HG02571 (cell line): Measurements from ENCODE around the gene ALAD.
"Not testable (repeated sequence)": the region's sequence is repeated elsewhere in the genome, so short reads cannot be mapped to it uniquely, and the experiment has no call there.

ENCODE experiments used
- ATAC-seq: cut with Tn5 transposase; IDR thresholded peaks from one replicate; pipeline ENCODE4 v1.9.1; 2021; ENCODE audit warnings: mild to moderate bottlenecking, moderate library complexity; ENCODE audit not compliant: unreplicated experiment

The ALAD gene

DNA sequence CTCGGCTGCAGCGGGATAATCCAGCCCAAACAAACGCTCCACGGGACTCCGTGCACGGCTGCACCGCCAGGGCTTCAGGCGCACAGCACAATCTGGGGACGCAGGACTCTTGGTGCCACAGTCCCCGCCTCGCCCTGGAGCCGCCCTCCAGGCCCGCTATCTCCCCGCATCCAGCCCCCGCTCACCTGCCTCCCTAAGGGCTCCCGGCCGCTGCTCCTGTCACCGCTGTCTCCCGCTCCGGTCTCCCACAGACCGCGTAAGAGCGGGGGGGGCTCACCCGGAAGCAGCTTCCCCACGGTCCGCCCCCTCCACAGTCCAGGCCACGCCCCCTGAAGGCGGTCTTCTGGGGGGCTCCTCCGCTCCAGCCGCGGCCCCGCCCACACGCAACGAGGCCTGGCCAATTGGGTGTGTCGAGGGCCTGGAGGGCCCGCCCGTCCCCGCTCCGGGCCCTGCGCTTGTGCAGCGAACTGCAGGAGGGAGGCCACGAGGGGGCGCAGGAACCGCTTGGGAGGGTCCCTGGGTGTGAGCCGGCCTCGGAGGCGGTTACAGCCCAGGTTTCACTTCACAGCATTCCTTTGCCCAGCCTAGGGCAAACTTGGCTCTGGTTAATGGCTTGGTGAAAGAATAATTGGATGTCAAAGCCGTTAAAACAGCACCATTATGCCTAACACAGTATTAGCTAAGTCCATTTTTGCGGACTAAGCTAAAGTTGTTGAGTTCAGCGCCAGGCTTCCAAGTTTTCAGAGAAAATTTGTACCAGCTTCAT, at the start of gene ALAD:
Gene ALAD, minus strand, starts transcription at position 258 of the 766 bp plus-strand sequence. CDS start 7,725 bp downstream, outside the sequence.
- peak; percentile 99 for ATAC-seq

DNA sequence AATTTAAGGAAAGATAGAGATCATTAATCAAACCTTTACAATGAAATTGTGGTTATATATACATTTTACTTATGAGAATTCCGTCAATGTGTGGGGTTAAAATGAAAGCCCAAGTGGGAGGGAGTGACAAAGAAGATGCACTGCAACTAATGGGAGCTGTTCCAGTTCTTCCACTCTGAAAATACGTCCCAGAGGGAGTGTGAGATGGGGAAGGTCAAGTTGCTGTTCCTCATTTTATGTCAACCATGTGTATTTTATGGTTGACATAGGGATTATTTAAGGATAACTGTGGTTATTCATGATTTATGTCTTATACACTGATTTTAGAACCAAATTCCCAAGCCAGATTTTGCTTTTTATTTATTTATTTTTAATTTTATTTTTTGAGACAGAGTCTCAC, 48.3 kb upstream of the ALAD start:
- ATAC-seq, result no peak

DNA sequence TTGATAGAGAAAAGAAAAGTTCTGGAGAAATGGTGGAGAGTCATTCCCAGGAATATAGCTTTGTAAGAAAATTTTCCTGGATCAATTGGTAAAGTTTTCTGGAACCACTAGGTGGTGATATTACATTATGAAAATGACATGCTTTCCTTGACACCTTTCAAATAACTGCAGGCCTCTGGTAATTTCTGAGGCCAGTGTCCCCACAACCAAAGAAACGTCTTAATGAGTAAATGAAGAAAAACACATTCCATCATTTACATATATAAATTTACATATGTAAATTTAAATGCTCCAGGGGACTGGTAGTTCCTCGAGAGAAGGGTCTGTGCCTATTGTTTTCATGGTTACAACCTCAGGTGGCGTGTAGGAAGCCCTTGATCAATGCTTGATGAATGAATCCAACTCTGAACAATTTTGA, 45.2 kb upstream of the ALAD start:
- no peak for ATAC-seq

DNA sequence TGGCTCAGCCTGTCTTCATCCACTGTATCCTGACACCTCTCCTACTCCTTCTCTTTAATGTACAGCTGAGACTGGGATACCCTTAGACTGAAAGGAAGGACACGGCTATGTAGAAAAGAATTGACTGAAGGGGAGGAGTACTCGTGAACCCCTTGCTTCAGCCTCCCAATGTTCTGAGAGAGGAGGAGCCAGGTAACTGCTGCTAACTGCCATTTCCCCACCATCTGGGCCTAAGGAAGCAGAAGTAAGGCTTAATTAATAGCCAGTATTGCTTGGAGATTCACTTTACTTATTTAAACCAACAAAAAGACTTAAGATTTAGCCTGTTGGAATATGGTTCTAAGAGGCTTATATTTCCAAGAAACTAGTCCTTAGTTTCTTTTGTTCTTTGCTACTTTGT, 43.7 kb upstream of the ALAD start:
- ATAC-seq, result no peak

DNA sequence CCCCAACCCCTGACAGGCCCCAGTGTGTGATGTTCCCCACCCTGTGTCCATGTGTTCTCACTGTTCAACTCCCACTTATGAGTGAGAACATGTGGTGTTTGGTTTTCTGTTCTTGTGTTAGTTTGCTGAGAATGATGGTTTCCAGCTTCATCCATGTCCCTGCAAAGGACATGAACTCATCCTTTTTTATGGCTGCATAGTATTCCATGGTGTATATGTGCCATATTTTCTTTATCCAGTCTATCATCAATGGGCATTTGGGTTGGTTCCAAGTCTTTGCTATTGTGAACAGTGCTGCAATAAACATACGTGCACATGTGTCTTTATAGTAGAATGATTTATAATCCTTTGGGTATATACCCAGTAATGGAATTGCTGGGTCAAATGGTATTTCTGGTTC, 36.6 kb upstream of the ALAD start:
- ATAC-seq, result not testable (repeated sequence)

DNA sequence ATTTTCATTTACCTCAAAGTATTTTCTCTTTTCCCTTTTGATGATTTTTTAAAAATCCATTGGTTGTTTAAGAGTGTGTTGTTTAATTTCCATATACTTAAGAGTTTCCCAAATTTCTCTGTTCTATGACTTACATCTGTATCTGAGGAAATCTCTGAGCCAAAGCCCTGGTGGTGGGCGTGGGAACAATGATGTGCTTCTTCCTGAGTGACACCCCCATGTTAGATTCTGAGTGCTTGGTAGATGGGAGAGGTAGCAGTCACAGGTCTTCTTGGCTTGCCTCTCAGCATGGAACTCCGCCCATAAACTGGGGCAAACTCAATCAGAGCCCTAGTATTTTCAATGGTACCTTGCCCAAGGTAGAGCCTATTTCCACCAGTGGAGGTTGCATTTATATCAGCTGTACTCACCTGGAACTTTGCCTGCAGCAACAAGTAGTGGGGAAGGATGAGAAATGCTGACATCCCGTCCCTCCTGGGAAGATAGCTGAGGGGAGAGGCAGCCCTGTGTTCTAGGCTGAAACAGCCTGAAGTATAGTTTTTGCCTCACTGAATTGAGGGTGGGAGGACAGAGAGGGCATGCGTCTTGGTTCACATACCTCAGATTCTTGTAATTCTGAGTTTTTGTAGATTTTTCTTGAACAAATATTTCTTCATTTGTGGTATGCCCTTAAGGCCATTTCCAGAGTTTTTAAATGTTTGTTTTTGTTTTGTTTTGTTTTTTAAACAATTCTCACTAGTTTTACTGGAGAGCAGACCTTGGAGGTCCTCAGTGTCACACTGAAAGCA, 35.8 kb upstream of the ALAD start:
- no peak for ATAC-seq

DNA sequence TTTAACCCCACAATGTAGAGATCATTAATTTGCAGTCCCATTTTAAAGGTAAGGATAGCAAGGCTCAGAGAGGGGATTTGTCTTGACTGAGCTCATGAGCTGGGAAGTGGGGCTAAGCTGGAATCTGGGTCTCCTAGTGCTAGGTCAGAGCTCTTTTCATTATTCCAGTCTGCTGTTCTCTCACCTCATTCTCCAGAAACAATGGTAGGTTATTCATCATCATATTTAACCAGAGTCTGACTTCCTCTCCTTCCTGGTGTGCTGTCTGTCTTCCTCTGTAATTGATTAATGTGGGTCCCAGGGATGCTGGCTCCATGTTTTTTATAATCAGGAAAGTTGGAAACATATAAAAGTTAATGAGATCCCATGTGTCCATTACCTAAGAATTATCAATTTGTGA, 30.1 kb upstream of the ALAD start:
- ATAC-seq, result no peak

DNA sequence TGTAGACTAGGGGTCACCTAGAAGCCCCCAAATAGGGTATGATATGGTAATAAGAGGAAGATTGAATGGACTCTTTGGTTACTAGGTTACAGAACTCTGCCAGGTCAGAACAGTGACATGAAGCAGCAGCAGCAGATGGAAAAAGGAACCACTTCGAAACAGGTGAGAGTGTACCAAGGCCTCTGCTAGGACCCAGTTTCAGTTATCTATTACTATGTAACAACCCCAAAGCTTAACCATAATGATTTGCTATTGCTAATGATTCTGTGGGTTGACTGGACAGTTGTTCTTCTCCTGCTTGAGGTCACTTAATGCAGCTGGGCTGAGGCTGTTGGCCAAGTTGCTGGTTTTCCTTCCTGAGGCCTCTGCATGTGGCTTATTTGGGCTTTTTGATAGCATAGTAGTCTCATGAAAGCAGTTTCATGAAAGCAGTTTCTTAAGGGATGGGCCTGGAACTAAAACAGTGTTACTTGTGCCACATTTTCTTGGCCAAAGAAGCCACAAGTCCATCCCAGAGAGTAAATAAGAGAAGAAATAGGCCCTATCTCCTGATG, 27.1 kb upstream of the ALAD start:
- no peak for ATAC-seq

DNA sequence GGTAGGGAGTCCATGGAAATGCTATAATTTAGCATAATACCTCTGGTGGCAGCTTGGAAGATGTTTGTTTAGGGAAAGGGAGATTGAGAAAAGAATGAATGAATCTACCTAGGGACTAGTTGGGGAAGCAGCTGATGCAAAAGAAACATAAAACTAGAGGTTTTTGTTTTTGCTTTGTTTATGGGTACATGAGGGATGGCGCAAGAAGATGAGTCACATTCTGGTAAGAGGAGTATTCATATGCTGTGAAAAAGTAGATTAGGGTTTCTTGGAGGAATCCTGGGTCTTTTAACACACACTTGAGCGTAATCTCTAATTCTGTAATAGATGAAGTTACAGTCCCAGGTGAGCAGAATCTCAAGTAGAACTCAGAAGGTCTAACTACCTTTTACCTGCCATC, 26.5 kb upstream of the ALAD start:
- no peak for ATAC-seq

DNA sequence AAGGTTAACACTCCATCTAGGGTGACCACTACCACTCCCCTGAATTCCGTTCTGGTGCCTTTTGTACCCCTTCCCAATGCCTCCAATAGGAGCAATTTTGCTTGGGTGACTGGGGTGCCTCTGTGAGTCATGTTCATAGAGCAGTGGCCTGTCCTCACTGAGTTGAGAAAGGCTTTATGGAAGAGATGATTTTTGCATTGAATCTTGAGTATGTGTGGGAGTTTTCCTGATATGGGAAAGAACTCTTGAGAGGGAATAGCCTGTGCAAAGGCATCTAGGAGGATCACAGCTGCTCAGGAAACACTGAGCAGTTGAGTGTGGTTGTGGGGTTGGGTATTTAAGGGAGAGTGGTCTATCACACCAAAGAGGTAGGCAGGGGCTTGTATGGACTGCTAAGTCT, 25.6 kb upstream of the ALAD start:
- ATAC-seq, result no peak

DNA sequence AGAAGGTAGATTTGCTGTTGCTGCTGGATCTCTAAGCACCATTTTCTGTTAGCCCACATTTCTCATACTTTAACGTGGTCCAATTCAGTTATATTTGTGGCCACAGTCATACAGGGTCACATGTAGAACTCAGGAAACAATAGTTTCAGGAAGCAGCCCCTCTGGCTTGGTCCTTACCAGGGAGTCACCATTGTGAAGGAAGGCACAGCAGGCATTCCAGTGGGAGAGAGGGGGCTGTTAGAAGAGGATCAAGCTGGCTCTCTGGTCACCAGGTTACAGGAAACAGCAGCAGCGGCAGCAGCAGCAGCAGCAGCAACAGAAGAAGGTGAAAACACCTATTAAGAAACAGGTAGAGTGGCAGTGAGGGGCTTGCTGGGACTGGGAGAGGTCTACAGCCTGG, 24.0 kb upstream of the ALAD start:
- ATAC-seq, result no peak

DNA sequence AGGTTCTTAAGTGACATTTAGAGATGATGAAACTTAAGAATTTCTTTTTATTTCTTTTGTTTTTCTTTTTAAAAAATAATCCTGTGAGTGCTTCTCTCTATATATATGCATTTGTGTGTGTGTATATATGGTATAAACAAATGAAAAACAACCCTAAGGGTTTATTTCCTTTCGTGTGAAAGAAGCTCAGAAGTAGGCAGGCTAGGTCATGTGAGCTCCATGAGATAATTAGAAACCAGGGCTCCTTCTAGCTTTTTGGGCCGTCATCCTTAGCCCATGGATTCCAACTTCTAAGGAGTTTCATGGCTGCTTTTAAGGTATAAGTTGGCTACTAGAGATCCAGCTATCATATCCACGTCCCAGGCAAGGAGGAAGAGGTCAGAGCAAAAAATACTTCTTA, 20.6 kb upstream of the ALAD start:
- no peak for ATAC-seq

DNA sequence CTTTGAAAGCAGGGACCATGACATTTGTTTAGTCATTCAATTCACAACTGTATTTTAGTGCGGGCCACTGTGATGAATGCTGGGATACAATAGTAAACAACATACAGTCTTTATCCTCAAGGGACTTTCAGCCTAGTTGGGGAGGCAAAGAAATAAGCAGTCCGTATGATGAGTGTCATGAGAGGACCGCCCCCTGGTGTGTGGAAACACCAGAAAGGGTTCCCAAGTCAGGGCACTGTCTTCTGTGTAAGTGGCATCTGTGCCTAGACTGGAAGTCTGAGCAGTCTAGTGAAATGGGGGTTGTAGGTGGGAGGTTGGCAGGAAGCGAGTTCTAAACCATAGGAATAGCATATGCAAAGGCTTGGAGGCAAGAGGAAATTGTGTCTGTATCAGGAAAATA, 16.3 kb upstream of the ALAD start:
- ATAC-seq, result no peak

DNA sequence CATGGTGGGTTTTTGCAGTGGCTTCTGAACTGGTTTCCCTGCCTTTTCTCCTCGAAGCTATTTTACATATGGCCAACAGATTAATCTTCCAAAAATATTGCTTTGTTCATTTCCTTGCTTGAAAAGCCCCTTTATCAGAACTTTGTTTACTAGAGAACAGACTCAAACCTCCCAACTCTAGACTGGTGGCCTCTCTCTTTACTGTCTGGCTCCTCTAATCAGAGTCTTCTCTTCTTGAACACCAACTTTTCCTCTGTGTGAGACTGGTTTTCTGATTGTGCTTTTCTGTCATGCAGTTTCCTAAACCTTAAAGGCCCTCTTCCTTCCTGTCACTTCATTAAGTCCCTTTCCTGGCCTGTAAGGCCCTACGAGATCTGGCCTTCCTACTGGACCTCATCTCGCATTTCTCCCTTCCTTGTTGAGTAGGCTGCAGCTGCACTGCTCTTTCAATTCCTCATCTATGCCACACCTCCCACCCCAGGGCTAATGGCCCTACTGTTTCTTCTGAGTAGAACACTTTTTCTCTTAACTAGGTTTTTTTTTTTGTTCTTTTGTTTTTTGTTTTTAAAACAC, 15.2 kb upstream of the ALAD start:
- peak; percentile 99 for ATAC-seq

DNA sequence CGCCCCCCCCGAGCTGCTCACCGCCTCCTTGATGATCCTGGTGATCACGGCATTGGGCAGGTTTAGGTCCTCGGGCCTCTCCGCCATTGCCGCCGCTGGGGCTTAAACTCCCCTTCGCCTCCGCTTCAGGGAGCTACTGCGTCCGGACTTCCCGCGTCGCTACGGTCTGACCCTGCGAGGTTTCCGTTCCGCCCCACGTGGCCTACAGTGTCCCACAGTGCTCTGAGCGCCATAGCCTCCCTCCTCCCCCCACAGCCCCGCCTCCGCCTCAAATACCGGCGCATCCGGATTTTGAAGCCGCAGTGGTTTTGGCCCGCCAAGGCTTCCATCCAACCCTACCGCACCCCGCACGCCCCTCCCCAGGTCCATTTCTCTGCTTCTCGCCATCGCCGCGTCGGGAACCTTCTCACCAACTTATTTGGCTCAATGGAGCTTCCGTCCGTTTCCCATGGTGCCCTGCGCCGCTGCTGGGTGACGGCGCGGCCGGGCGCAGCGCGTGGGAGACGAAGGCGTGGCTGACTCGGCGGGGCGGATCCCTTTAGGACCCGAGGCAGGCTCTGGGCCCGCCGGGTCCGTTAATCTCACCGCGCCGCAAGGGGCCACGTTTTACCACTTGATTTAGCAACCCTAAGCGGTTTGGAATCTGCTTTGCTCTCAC, 9.3 kb upstream of the ALAD start, which contains the start of the genes C9orf43 and POLE3:
Gene C9orf43, plus strand, starts transcription at position 541 of the 658 bp plus-strand sequence. CDS start 2,747 bp downstream, outside the sequence.
Gene POLE3, minus strand, starts transcription at position 469 of the 658 bp plus-strand sequence. Its CDS starts 382 bp downstream, at position 87.
- peak; percentile 93 for ATAC-seq

DNA sequence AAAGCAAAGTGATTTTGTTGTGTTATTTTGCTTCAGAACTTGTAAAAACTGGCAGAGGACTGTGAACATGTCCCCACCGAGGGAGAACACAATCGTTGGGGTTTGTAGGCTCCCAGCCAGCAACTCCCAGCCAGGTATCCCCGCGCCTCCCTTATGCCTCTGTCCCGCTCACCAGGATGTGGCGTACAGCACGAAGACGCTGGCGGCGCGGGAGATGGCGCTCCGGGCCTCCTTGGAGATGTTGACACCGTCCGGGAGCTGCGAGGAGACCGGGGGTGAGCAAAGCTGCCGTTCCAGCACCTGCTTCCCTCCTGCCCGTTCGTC, 8.8 kb upstream of the ALAD start:
- no peak for ATAC-seq

DNA sequence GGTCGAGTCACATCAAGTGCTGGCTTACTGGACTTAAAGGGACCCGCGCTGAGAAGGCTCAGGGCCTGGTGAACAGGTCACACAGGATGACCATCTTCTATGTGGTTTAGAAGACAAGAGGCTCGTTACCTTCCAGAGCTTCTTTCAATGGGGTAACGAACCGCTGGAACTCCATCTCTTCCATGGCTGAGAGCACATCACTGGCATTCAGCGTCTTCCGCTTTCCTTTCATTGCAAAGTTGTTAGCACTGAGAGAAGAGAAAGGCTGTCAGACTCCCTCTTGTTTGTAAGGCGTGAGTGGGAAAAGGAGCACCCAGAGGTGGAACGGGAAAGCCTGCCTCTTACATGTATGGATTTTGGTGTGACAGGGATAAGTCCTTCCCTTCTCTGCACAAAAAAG, 8.4 kb upstream of the ALAD start:
- no peak for ATAC-seq

DNA sequence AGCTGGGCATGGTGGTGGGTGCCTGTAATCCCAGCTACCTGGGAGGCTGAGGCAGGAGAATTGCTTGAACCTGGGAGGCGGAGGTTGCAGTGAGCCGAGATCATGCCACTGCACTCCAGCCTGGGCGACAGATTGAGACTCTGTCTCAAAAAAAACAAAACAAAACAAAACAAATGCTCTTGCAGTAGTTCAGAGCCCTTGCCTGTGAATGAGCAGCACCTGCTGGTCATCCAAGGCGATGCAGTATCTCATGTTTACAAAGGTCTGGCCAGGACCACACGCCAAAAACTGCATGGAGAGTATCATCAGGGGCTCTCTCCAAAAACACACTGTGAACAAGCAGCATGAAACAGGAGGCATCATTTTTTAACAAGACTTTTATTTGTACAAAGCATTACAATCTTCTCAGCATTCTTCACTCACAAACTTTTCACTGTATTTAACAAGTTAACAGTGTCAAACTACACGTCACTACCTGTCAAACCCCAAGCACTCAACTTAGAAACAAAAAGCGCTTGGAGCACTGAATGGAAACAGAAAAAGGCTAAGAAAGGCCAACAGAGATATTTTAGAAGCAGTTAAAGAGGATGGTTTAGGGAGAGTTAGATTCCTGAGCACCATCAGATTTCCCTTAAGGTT, 5.9 kb upstream of the ALAD start:
- ATAC-seq, result not testable (repeated sequence)

DNA sequence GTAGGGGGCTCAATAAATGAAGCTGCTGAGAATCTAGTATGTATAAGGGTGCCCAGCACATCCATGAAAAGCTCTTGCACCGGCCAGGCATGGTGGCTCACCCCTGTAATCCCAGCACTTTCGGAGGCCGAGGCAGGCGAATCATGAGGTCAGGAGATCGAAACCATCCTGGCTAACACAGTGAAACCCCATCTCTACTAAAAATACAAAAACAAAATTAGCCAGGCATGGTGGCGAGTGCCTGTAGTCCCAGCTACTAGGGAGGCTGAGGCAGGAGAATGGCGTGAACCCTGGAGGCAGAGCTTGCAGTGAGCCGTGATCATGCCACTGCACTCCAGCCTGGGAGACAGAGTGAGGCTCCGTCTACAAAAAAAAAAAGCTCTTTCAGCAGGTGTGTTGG, 5.3 kb upstream of the ALAD start:
- ATAC-seq, result not testable (repeated sequence)

DNA sequence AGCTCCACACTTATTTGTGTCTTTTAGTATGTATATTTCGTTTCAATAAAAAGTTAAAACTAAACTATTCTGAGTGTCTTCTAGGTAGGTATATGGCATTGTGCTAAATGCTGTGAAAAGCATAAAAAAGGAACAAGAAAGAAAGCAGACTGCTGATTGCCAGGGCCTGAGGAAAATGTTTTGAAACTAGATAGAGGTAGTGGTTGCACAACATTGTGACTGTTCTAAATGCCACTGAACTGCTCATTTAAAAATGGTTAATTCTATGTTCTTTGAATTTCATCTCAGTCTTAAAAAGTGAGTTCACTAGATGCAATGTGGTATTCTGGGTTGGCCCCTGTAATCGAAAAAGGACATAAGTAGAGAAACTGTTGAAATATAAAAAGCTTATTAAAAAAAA, 2.6 kb upstream of the ALAD start:
- no peak for ATAC-seq
